Left cardiac atrium (tissue), 4 donors: ENCODE measurements around the gene CUL5. TPM values are rescaled to one million over a fixed set of nuclear protein-coding genes. Genes with fewer than 3 reads are reported as not detected.

Experiments
- ATAC-seq, 2 donors: fragments of 200-7000 bp; cut with Tn5 transposase; one replicate each; pipeline ENCODE4 v1.9.1; 2020; ENCODE audit warnings: mild to moderate bottlenecking in 2 of 2, moderate library complexity in 2 of 2
- DNase-seq: peaks from one replicate; pipeline ENCODE4 v3.0.0-alpha.2; 2020
- intact Hi-C, 2 donors: fragments of 100-400 bp; cut with DNase I; formaldehyde crosslinking; loops; one replicate each; pipeline versions ENCODE4 v1.14.1 to v1.15.1; 2022 to 2023
- total RNA-seq, 2 donors: library from RNA; stranded (reverse); fragmentation: NEBNext Ultra II Directional; extraction: Animal tissue kit (Norgen Biotek cat#: 25700); gene quantifications; one replicate each; pipeline ENCODE4 v1.2.1, GENCODE V29; 2021
- donor health status: DM: no; HTN: yes; CAD: no.
- donor health status: DM: no; HTN: yes; CAD: no; lungs with severe emphysema.
- donor health status: DM: yes; HTN: yes; CAD: no.
- donor health status: Dilated cardiomyopathy.

CUL5 gene
- total RNA-seq, 2 donors from 2014 or later = 37.9 to 40.5 TPM

DNA sequence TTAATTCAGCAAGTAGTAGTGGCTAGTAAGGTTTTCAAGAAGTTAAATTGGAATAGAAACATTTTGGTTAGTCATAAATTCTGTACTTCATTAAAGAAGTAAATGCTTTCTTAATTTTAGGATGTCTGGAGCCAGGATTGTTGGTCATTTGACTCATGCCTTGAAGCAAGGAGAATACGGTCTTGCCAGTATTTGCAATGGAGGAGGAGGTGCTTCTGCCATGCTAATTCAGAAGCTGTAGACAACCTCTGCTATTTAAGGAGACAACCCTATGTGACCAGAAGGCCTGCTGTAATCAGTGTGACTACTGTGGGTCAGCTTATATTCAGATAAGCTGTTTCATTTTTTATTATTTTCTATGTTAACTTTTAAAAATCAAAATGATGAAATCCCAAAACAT lies 138.5 kb downstream of the CUL5 start:
- intact Hi-C loops = loop anchor here in 1 of 2 donors (10.0 kb wide), 1 partner anchor 128 kb away; no protein-coding TSS in a partner anchor
- ATAC-seq (no peak), DNase-seq (no peak)

GRCh38 chr11:108148556-108148955 lies 139.9 kb downstream of the CUL5 start:
- intact Hi-C loops = loop anchor here in 1 of 2 donors (10.0 kb wide), 1 partner anchor 126 kb away; no protein-coding TSS in a partner anchor
- ATAC-seq (no peak), DNase-seq (no peak)

DNA sequence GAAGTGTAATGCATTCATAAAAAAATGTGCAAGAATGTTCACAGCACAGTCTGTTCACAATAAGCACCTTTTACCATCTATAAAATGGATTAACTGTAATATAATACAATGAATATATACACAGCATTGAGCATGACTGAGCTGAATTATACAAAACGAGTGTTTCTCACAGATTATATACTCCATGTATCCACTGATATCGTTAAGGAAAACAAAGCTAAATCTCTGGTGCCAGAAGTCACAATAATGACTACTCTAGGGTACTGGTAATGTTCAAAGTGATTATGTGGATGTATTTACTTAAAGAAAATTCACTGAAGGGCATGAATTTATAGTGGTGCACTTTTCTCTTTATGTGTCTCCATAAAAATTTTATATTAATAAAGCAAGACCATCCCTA lies 145.9 kb downstream of the CUL5 start:
- DNase-seq = no peak
- intact Hi-C loops = no loop called here
- ATAC-seq = no peak

Other genes starting within 250 kb of the CUL5 start
- gene SLC35F2, start 150.1 kb upstream of the CUL5 start, total RNA-seq = 1 to 10 TPM; 2.1 to 5.3 TPM
- 1 to 10 TPM; 1.1 TPM for gene RAB39A, start 80.5 kb upstream of the CUL5 start, total RNA-seq
- 100 to 1,000 TPM; 132 to 140 TPM for gene ACAT1, start 112.7 kb downstream of the CUL5 start, total RNA-seq
- gene NPAT, start 213.7 kb downstream of the CUL5 start, total RNA-seq = 1 to 10 TPM; 8.6 to 8.9 TPM
- gene ATM, start 214.2 kb downstream of the CUL5 start, total RNA-seq = 10 to 100 TPM; 40.8 to 43.0 TPM